ENCODE results near the gene SLC38A3.

DNA sequence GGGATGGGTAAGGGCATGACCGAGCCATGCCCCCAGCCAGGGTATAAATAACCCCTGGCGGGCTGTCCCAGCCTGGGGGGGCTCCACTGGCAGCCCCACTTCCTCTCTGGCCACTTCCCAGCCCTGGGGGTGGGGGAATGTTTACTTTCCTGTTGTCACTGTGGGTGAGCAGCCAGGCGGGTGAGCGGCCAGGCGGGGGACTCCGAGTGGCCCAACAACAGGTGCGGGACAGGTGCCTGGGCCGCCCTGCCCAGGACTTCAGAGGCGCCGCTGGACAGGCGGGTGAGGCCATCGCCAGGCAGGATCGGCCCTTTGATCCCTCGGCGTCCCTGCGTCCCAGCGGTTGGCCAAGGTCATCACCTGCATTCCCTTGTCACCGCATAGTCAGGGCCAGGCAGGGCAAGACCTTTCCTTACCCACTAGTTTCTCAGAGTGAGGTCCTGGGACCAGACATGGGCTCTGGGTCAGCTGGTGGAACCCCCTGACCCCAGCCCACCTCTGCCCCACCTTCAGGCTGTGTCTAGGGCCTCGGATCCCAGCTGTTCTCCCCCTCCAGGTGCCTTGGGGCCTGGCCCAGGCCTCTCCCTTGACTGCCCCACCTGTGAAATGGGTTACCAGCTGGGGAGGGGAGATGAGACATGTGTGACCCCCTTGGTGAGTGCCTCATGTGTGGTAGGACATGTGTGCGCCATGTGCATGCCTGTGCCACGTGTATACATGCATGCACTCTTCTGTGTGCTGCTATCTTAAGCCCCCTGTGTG, 33.4 kb upstream of the SLC38A3 start:
- TF ChIP-seq CTCF (IDR thresholded peaks at IDR 0.05) (no peak), POLR2A (IDR thresholded peaks at IDR 0.05) (no peak), POLR2AphosphoS5 (IDR thresholded peaks at IDR 0.05; ENCODE audit: insufficient read depth in 1 of 2, low read depth in 1 of 2) (no peak)
